GM21717 (cell line): ENCODE data around the gene UBAP1L.
"Not testable (repeated sequence)": the region's sequence is repeated elsewhere in the genome, so short reads cannot be mapped to it uniquely, and the experiment has no call there.

Experiments
- ATAC-seq: cut with Tn5 transposase; IDR thresholded peaks from one replicate; pipeline ENCODE4 v1.9.1; 2021; ENCODE audit warnings: mild to moderate bottlenecking, moderate library complexity; ENCODE audit not compliant: unreplicated experiment

Gene UBAP1L

GRCh38 chr15:65049418-65049840 lies 65.6 kb downstream of the UBAP1L start:
- ATAC-seq = peak; percentile 84

- ATAC-seq = no peak
Observed at GRCh38 chr15:65048241-65048640, 66.8 kb downstream of the UBAP1L start.

GRCh38 chr15:65044724-65045481 lies 70.1 kb downstream of the UBAP1L start, which contains the start of gene SLC51B:
Gene SLC51B (plus strand): TSS chr15:65045387. CDS start chr15:65050005, 4,618 bp downstream.
- no peak for ATAC-seq

- not testable (repeated sequence) for ATAC-seq
Observed at GRCh38 chr15:65044218-65044617, 70.8 kb downstream of the UBAP1L start.

- ATAC-seq = no peak
Observed at GRCh38 chr15:65042776-65043327, 72.1 kb downstream of the UBAP1L start.
